ENCODE data around the gene PRR14L.
"Not testable (repeated sequence)": the region's sequence is repeated elsewhere in the genome, so short reads cannot be mapped to it uniquely, and the experiment has no call there.

PRR14L gene

DNA sequence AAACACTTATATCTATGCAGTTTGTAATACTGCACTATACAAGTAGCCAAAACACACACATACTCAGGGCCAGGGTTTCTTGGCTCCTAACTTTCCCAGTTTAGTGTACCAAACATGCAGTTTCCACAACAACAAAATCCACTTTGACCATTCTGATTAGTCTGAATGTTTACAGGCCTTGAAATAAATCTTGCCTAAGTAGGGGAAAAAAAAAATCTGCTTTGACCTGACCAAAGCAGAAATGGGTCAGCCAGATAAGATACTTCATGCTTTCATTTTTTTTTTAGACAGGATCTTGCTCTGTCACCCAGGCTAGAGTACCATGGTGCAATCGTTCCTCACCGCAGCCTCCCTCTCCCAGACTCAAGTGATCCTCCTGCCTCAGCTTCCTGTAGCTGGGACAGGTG is 10.1 kb downstream of the PRR14L start:
- no peak for DNase-seq

DNA sequence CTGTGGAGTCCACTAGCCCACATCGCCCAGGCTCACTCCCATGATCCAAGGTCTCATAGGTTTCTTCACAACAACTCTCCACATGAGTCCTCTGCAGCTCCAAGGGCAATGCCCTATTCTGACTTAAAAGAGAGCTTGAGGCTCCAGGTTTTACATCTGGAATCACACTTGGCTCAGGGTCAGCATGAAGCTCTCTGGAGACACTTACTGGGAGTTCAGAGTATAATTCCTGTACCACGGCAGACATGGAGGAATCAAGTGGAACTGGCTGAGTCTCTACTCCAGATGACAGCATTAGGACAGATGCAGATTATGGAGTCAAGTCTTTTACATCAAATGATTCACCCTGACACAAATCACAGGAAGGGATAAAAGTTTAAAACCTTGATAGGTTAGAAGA is 11.4 kb downstream of the PRR14L start:
- no peak for DNase-seq

- DNase-seq: no peak
These were observed 12.0 kb downstream of the PRR14L start for GRCh38 chr22:31737932-31738331.

- DNase-seq: no peak
These were observed 13.5 kb downstream of the PRR14L start for GRCh38 chr22:31736458-31736857.

DNA sequence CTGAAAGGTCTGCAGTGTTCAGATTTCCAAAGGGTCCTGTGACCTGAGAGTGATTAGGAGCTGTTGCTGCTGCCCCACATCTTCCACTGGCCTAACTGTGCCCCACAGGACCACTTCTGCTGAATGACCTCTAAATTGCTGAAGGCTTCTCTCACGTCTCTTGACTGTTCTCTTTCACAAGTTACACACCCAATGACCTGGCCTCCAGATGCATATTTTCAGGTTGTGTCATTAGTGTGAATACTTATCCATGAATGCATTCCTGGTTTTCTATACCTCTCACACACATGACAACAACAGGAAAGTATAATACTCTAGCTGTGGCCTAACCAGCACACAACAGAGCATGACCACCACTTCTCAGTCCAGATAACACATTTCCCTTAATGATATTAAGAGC is 15.4 kb downstream of the PRR14L start:
- no peak for DNase-seq

DNA sequence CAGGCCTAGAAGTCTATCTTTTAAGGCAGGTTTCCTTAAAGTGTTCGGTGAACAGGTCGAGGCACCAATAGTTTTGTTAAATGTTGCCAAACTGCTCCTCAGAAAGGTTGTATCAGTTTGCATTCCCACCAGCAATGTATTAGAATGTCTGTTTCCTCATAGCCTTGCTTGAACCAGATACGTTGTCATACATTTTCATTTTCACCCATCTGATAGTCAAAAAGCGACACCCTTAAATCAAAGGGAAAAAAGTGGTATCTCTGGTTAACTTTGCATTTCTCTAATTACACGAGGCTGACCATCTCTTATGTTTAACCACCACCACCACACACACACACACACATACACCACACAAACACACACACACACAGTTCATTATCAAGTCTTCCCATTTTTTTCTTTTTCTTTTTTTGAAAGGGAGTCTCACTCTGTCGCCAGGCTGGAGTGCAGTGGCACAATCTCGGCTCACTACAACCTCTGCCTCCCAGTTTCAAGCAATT is 16.3 kb downstream of the PRR14L start:
- no peak for DNase-seq

DNA sequence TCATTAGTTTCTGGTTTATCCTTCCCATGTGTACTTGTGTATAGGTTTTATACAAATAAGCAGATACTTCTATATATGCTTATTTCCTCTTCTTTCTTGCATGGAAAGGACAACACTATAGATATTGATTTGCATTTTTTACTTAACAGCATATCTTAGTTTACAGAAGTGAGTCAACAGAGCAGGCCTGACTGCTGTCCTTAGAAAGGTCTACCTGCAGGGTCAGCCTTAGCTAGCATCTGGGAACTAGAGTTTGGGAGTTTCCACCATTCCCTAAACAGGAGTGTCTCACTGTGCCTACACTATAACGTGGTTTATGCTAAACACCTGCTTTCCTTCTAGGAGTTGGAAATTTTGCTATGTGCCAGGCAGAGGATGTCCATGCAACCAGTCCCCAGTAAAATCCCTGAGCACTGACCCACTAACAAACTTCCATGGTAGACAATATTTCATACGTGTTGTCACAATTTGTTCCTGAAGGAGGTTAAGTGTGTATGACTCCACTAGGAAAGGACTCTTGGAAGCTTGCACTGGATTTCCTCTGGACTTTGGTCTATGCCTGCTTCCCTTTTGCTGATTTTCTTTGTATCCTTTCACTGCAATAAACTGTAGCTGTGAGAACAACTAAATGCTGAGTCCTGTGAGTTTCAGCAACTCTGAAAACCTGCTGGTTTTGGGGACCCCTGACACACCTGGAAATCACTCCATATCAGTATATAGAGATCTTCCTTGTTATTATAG is 17.7 kb downstream of the PRR14L start:
- DNase-seq: no peak

GRCh38 chr22:31730344-31730711 is 19.6 kb downstream of the PRR14L start:
- DNase-seq: no peak

DNA sequence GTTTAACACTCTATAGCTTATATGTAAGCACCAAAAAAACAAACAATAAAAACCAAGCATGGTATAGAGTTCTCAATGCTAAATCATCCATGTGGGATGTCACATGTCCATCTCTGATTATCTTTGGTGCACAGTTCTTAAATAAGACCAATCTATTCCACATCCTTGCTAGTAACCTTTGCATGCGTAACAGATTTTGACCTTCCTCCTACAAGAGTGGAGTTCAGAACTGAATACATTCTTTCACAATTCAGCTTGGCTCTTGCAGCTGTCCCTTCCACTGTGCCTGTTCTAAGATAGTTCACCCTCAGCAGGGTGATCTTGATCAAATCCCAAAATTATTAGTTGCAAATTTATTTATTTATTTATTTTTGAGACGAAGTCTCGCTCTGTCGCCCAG is 21.1 kb downstream of the PRR14L start:
- DNase-seq: no peak

DNA sequence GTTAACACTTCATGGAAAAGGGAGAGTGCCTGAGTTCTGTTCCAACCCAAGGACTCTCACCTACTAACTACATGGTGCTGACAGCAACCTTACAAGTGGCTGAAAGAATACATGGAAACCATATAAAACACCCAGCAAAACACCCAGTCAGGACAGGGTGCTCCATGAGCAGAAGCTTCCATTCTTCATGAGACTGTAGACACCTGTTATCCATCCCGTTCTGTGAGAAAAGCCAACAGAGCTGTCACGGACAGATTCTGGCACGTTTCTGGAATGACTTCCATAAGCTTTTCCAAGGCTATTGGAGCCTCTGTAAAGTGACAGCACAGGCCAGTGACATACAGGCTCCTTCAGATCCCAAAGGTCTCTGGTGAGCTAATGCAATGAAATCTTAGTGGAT is 23.2 kb downstream of the PRR14L start:
- no peak for DNase-seq

DNA sequence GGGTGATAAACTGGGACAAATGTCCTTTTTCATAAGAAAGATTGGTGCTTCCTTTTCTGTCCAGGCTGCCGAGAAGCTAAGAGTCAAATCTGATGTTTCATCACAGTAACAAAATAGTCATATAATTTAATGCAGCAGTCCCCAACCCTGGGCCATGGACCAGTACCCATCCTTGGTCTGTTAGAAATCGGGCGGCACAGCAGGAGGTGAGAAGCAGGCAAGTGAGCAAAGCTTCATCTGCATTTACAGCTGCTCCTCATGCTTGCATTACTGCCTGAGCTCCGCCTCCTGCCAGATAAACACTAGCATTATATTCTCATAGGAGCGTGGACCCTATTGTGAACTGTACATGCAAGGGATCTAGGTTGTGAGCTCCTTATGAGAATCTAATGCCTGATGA is 26.2 kb downstream of the PRR14L start:
- DNase-seq: no peak

DNA sequence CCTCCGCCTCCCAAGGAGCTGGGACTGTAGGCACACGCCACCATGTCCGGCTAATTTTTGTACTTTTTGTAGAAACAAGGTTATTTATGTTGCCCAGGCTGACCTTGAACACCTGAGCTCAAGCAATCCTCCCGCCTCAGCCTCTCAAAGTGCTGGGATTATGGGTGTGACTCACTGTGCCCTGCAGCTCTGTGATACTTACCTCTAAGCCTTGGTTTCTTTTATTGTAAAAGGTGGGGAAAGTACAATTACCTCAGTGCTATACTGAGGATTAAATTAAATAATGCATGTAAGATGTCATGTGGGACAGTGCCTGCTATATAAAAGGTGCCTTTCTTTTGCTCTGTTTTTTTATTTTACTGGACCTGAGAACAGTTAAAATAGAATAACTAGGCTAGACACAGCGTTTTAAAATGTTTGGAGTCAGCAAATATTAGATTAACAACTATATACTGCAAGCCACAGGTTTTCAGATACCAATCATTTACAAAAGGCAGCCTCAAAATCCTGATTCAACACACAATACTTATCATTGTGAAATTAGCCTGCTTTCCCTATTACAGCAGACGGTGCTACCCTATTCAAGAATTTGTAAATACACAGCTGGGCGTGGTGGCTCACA is 30.0 kb downstream of the PRR14L start:
- no peak for DNase-seq

DNA sequence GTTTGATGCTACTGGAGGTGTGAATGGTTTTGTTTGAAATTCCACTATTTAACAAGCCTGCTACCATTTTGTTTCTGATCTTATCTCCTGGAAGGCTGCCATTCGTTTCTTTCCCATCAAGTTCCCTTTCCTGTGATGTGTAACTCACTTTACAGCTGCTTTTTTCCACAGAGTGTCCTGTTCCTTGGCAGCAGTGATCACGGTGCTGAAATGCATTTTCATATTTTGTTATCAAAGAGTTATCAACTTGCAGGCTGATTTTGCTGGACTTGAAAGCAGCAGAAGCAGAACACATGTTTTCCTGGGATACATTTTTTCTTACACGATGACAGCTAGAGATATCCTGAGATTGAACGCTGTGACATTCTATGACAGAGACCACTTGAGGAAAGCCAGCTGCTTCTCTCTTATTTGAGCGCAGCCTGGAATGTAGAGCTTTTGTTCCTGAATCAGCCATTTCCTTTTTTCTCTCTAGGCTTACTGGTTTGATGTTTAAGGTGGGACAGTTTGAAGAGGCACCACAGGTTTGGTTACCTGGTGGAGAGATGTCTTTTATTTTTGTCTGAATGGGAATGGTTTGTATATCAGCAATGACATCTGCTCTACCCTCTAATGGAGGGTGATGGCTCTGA is 34.7 kb downstream of the PRR14L start:
- no peak for DNase-seq

DNA sequence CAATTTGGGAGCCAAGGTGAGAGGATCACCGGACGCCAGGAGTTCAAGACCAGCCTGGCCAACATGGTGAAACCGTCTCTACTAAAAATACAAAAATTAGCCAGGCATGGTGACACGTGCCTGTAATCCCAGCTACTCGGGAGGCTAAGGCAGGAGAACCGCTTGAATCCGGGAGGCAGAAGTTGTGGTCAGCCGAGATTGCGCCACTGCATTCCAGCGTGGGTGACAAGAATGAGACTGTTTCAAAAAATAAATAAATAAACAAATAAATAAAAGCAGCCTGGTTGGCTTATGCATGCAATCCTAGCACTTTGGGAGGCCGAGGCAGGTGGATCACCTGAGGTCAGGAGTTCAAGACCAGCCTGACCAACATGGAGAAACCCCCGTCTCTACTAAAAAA is 38.7 kb downstream of the PRR14L start:
- DNase-seq: not testable (repeated sequence)

DNA sequence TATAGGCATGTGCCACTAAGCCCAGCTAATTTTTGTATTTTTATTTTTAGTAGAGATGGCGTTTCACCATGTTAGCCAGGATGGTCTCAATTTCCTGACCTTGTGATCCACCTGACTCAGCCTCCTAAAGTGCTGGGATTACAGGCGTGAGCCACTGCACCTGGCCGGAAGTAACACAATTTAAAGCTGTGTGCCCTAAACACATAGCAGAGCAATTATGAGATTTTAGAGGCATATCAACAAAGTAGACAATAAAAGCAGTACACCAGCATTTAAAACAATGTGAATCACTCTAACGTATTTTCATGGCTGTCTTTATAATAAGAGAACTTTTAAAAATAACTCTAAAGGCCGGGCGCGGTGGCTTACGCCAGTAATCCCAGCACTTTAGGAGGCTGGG is 42.4 kb downstream of the PRR14L start:
- DNase-seq: no peak

DNA sequence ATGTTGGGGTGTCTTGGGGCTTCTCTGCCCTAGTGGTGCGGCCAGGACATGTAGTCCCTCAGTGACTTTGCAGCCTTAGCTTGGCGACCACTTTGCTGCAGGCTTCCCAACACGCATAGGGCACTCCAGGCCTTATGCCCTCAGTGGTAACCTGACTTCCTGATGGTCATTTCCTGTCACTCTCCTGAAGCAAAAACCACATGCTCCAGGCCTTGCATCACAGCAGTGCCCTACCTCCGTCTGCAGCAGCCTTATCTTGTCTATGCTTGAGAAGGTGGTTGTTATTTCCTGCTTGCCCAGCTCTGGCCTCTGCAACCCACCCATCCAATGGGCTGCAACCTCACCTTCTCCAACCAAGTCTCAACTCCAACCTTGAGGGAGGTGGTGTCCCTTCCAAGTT is 54.5 kb downstream of the PRR14L start:
- no peak for DNase-seq

DNA sequence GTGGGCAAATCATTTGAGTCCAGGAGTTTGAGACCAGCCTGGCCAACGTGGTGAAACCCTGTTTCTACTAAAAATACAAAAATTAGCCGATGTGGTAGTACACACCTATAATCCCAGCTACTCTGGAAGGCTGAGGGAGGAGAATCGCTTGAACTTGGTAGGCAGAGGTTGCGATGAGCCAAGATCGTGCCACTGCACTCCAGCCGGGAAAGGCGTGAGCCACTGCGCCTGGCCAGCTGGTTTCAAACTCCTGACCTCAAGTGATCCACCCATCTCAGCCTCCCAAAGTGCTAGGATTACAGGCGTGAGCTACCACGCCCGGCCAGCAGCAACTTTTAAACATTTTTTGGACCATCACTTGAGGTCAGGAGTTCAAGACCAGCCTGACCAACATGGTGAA is 55.9 kb downstream of the PRR14L start:
- DNase-seq: not testable (repeated sequence)

DNA sequence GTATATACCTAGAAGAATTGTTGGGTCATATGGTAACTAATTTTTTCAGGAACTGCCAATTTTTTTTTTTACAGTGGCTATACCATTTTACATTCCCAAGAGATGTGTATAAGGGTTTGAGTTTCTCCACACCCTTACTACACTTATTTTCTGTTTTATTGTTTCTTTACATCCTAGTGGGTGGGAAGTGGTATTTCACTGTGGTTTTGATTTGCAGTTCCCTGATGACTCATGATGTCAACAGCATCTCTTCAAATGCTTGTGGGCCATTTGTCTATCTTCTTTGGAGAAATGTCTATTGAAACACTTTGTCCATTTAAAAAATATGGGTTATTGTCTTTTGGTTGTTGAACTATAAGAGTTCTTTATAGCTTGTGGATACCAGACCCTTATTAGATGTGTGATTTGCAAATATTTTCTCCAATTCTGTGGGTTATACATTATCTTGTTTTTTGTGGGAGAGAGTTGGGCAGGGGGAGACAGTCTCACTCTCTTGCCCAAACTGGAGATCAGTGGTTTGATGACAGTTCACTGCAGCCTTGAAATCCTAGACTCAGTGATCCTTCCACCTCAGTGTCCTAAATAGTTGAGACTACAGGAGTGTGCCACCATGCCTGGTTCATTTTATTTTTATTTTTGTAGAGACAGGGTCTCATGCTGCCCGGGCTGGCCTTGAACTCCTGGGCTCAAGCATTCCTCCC is 57.6 kb downstream of the PRR14L start:
- peak; percentile 3 for DNase-seq

DNA sequence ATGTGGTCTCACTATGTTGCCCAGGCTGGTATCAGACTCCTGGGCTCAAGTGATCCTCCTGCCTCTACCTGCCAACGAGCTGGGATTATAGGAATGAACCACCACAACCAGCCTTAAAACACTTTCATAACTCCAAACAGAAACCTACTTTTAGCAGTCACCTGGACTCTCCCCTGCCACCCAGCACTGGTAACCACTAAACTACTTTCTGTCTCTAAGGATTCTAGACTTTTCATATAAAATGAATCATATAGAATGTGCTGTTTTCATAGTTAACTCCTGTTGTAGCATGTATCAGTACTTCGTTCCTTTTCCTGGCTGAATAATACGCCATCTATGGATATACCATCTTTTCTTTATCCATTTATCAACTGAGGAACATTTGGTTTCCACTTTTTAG is 58.5 kb downstream of the PRR14L start:
- DNase-seq: no peak

GRCh38 chr22:31683181-31684105 is 66.5 kb downstream of the PRR14L start:
- no peak for DNase-seq

GRCh38 chr22:31682751-31683150 is 67.2 kb downstream of the PRR14L start:
- DNase-seq: no peak
